UCSD-AML1 (cell line): ENCODE results near the gene MRPL18.
"Not testable (repeated sequence)": the region's sequence is repeated elsewhere in the genome, so short reads cannot be mapped to it uniquely, and the experiment has no call there.

Source experiments
- DNase-seq: peaks from one replicate; lab custom pipeline; 2025; ENCODE audit not compliant: unreplicated experiment; lab: John Stamatoyannopoulos, UW

The MRPL18 gene

GRCh38 chr6:159790149-159790955, at the start of gene MRPL18:
Gene MRPL18 (plus strand): TSS chr6:159790467. CDS start chr6:159790588, 121 bp downstream.
- DNase-seq, result peak; percentile 95

GRCh38 chr6:159742165-159742564, 48.1 kb upstream of the MRPL18 start:
- DNase-seq, result no peak

GRCh38 chr6:159745081-159745480, 45.2 kb upstream of the MRPL18 start:
- DNase-seq, result no peak

- no peak for DNase-seq
Measured at GRCh38 chr6:159746759-159747158, 43.5 kb upstream of the MRPL18 start.

- not testable (repeated sequence) for DNase-seq
Measured at GRCh38 chr6:159748127-159748526, 42.1 kb upstream of the MRPL18 start.

- no peak for DNase-seq
Measured at GRCh38 chr6:159751448-159751847, 38.8 kb upstream of the MRPL18 start.

GRCh38 chr6:159753081-159753872, 37.0 kb upstream of the MRPL18 start:
- no peak for DNase-seq

GRCh38 chr6:159754401-159754800, 35.9 kb upstream of the MRPL18 start:
- no peak for DNase-seq

GRCh38 chr6:159754959-159755914, 35.0 kb upstream of the MRPL18 start:
- no peak for DNase-seq

GRCh38 chr6:159756508-159756907, 33.8 kb upstream of the MRPL18 start:
- no peak for DNase-seq

GRCh38 chr6:159758031-159759001, 32.0 kb upstream of the MRPL18 start:
- no peak for DNase-seq

GRCh38 chr6:159759645-159760044, 30.6 kb upstream of the MRPL18 start:
- DNase-seq, result no peak

- DNase-seq, result no peak
Measured at GRCh38 chr6:159760602-159761057, 29.6 kb upstream of the MRPL18 start.

- no peak for DNase-seq
Measured at GRCh38 chr6:159761129-159761872, 29.0 kb upstream of the MRPL18 start.

- peak; percentile 92 for DNase-seq
Measured at GRCh38 chr6:159761873-159762680, 28.2 kb upstream of the MRPL18 start, which contains the start of gene ACAT2. Gene ACAT2 (plus strand): TSS chr6:159762045. CDS start chr6:159762088, 43 bp downstream.

GRCh38 chr6:159762681-159763293, 27.5 kb upstream of the MRPL18 start:
- no peak for DNase-seq

- DNase-seq, result no peak
Measured at GRCh38 chr6:159766906-159767305, 23.4 kb upstream of the MRPL18 start.

GRCh38 chr6:159769470-159769869, 20.8 kb upstream of the MRPL18 start:
- DNase-seq, result no peak
